SW 1271 (cell line): Measurements from ENCODE around the gene EFS.
"Not testable (repeated sequence)": the region's sequence is repeated elsewhere in the genome, so short reads cannot be mapped to it uniquely, and the experiment has no call there.

Experiments
- DNase-seq, 2 experiments: peaks; one replicate each; lab custom pipeline; 2025; lab: John Stamatoyannopoulos, UW

EFS gene

DNA sequence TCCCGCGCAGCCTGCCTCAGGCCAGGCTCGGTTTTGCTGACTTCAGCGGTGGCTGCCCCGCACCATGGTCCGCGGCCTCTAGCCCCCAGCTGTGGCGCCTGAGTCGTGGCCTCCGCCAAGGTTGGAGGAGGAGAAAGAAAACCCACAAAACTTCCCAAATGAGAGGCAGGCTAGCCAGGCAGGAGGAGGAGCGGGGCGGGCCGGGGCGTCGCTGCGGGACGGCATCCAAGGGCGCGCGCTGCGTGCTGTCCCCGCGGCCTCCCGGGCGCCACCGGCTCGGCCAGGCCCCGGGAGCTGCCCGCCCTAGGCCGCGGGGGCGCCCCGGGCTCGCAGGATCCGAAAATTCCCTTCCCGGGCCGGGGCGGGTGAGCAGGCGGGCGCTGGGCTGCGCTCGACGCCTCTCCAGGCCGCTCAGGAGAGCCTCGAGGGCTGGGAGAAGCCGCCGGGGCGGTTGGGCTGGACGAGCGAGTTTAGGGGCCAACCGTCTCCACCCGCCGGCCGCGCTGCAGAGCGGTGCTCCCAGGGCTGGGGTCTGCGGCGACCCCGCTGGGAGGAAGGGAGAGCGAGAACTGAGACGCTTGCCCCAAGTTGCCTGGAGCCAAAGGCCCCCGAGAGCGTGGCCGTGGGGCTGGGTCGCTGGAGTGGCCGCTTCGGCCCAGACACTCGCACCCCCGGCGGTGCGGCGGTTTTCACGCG, at the start of gene EFS:
EFS (minus strand) TSS at position 137 of the 696 bp plus-strand sequence. CDS start 147 bp downstream, outside the sequence.
- DNase-seq: no peak

- no peak for DNase-seq
Measured at GRCh38 chr14:23414254-23414653, 49.3 kb upstream of the EFS start.

- DNase-seq: no peak
Measured at GRCh38 chr14:23413681-23414080, 48.7 kb upstream of the EFS start.

DNA sequence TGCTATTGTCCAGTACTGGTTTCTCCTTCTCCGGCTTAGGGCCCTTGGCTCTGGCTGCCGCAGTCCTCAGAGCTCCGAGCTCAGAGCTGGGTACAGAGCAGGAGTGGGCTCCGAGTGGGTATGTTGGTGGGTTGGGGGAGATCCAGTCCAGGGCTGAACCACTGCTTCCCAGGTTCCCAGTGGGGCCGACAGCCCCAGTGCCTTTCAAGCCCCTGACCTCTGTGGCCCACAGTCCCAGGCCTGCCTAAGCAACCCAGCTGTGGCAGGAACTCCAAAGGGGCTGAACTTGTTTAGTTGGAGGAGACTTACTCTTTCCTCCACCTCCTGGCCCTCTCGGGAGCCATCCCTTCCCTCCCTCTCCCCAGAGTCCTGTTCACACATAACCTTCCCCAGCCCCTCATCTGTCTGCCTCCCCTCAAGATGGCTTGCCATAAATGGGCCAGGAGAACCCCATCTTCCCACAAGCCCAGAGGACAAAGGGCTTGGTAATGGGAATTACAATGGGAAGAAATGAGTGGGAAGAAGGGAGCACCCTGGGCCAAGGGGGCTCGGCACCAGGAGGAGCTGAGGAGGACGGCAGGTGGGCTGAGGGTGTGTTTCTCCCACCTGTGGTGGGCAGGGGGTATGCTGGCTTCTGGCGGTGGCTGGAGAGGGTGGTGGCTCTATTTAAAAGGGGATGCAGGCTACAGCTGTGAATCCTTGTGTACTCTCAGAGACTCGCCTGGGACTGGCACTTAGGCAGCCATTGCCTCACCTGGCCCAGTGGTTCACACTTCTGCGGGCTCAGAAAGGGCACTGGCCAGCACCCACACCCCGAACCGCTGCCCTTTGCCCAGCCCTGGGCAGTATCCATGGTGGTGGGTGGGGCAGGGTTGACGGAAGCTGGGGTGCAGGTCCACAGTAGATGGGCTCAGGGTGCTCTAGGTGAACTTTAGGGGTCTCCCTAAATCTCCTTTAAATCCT, 46.9 kb upstream of the EFS start:
- DNase-seq: no peak

DNA sequence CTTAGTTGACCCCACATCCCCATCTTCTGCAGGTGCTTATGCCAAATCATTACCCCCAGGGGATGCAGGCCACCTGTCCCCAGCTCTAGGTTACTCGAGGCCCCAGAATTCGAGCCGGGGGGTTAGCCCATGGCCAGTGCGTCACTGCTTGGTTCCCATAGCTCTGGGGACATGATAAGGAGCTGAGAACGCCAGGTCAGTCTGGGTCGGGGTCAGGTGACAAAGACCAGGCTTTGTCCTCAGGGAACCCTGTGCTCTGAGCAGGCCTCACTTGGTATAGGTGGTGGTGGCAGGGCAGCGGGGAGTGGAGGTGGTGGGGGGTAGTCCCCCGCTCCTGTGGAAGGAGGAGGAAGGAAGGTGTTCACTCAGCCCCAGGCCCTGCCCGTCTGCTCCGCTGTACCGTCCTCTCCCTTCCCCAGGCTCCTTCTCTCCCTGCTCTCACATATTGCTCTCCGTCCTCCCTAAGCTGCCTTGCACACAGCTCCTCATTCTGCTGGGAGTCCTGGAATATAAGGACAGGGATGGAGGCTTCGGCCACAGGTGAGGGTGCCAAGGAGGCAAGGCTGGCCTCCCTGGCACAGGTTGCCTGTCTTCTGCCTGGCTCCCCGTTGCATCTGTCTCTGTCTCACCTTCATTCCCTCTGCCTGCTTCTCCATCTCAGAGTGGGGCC, 45.1 kb upstream of the EFS start:
- DNase-seq: no peak

GRCh38 chr14:23409475-23409874, 44.5 kb upstream of the EFS start:
- DNase-seq: no peak

GRCh38 chr14:23408307-23408630, 43.3 kb upstream of the EFS start:
- no peak for DNase-seq

- no peak for DNase-seq
Measured at GRCh38 chr14:23407516-23408306, 42.7 kb upstream of the EFS start, which contains the start of gene MYH6. Gene MYH6 (minus strand): TSS chr14:23408273. CDS start chr14:23407223, 1,050 bp downstream.

DNA sequence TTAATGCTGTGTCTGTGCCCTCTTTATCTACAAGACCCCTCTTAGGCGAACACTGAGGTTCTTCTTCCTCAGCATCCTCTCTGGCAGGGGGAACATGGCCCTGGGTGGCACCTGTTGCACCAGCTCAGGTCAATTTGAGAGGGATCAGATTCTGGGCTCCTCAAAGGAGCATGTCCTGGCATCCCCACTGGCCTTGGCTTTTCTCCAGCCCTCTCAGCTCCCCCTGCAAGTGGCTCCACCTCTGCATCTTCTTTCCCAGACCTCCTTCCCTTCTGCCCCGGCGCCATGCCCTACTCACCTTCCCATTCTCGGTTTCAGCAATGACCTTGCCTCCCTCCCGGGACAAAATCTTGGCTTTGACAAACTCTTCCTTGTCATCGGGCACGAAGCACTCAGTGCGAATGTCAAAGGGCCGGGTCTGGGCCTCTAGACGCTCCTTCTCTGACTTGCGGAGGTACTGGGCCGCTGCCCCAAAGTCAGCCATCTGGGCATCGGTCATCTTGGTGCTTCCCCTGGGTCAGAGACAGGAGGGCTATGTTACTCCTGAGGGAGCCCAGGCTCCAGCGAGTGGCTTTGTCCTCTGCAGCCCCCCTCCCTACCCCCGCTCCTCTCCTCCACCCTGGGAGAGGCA, 41.9 kb upstream of the EFS start:
- DNase-seq: no peak

DNA sequence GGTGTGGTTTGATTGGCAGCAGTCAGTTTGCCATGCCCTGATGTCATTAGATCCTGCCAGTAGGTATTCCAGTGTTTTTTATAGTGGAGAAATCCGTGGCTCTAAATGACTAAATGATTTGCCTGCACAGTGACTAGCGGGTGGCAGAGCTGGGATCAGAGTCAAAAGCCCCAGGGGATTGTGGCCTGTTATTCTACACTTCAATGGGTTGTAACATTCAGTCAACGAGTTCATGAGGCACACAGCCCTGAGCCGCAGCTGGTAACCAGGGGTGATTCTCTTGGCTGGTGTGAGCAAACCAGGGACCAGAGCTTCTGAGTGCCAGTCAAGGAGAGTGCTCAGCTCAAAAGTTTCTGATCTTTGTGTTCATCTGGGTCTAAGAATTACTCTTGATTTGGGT, 41.3 kb upstream of the EFS start:
- DNase-seq: no peak

- no peak for DNase-seq
Measured at GRCh38 chr14:23405516-23406025, 40.6 kb upstream of the EFS start.

DNA sequence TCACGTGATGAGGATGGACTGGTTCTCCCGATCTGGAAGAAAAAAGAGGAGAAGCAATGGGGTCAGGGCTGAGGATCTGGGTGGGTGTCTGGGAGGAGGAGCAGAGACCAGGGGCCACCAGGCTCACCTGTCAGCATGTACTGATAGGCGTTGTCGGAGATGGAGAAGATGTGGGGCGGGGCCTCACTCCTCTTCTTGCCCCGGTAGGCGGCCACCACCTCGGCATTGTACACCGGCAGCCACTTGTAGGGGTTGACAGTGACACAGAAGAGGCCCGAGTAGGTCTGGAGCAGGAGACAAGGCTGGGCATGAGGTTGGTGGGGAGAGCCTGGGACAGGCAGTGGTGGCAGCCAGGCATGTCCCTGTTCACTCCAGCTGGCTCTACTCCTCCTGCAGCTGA, 40.1 kb upstream of the EFS start:
- no peak for DNase-seq

DNA sequence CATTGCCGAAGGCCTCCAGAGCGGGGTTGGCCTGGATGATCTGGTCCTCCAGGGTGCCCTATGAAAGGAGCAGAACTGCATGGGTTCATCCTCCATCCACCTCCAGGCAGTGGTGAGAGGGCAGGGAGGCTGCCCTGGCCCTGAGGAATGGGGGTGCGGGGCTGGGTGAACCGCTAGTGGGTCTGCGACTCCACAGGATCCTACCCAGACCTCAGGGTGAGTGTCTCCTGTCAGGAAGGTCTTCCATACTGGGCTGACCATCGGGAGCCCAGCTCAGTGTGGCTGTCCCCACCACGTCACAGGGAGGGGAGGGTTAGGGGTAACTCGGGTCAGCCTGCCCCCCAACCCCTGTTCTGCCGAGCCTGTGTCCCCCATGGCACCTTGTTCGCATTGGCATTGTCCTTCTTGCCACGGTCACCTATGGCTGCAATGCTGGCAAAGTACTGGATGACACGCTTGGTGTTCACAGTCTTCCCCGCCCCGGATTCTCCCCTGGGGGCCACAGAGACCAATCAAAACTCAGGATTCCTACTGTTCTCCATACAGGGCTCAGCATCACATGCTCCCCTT, 39.4 kb upstream of the EFS start:
- no peak for DNase-seq

- no peak for DNase-seq
Measured at GRCh38 chr14:23403908-23404307, 38.9 kb upstream of the EFS start.

DNA sequence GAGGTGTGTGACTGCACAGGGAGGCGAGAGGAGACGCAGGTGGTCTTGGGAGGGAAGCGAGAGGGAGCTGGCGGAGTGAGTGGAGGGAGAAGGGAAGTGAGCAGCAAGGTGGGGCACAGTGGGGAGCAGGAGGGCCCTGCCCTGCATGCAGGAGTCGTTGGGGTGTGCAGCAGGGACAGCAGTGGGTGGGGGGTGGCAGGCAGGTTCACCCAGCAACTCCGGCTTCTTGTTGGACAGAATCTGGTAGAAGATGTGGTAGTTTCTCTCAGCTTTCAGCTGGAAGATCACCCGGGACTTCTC, 38.1 kb upstream of the EFS start:
- DNase-seq: peak in 1 of 2 experiments; percentile 3

DNA sequence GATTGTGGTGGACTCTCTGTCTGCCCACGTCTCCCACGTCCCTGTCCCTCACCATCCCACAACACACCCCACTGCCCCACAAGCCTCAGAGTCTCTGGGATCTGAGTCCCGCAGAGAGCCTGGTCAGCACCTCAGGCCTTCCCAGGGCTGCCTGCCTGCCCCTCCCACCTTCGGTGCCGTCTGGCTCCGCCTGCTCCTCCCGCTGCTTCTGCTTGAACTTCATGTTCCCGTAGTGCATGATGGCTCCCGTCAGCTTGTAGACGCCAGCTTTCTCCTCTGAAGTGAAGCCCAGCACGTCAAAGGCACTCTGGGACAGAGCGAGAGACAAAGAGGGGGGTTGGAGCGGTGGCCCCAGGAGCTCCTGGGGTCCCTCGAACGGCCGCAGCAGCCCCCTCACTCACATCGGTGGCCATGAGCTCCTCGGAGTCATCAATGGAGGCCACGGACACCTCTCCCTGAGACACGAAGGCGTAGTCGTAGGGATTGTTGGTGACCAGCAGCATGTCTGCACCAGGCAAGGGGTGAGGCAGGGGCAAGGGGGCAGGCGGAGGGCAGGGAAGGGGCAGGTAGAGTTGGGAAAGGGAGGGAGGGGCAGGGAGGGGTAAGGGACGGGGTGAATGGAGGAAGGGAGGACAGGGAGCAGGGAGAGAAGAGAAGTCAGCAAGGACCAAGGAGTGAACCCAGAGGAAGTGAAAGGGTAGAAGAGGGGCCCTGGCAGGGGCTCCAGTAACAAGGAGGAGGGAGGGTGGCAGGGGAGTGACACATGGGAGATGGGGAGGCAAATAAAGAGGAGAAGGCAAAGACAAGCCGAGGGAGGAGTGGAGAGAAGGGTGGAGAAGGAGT, 37.5 kb upstream of the EFS start:
- DNase-seq: no peak

- DNase-seq: no peak
Measured at GRCh38 chr14:23401291-23401690, 36.3 kb upstream of the EFS start.

- not testable (repeated sequence) for DNase-seq
Measured at GRCh38 chr14:23400496-23401149, 35.7 kb upstream of the EFS start.

GRCh38 chr14:23399591-23399990, 34.6 kb upstream of the EFS start:
- no peak for DNase-seq

- no peak for DNase-seq
Measured at GRCh38 chr14:23399136-23399535, 34.2 kb upstream of the EFS start.
